Mesodermal cell (in vitro differentiated cells): ENCODE measurements around the gene KAT14.
A peak's percentile ranks its signal among the peaks of the same experiment; 100 is the strongest.
"Not testable (repeated sequence)": the region's sequence is repeated elsewhere in the genome, so short reads cannot be mapped to it uniquely, and the experiment has no call there.

Source experiments
- H3K27ac ChIP-seq: 2 replicates; pipeline ENCODE4 v1.7.0; 2013; ENCODE audit warnings: mild to moderate bottlenecking, low read depth, low read length, moderate library complexity; ENCODE audit not compliant: severe bottlenecking
- H3K36me3 ChIP-seq: 2 replicates; pipeline ENCODE4 v1.7.1; 2013; ENCODE audit warnings: mild to moderate bottlenecking, low read length, moderate library complexity; ENCODE audit not compliant: control insufficient read depth, insufficient read depth
- H3K4me1 ChIP-seq: one replicate; pipeline ENCODE4 v1.7.1; 2013; ENCODE audit warnings: mild to moderate bottlenecking, low read length; ENCODE audit not compliant: insufficient read depth, control insufficient read depth, poor library complexity, severe bottlenecking
- H3K4me3 ChIP-seq: 2 replicates; pipeline ENCODE4 v1.7.0; 2013; ENCODE audit warnings: low read length, control low read depth, mild to moderate bottlenecking; ENCODE audit not compliant: insufficient read depth, poor library complexity, severe bottlenecking; ENCODE audit errors: extremely low read depth
- H3K9me3 ChIP-seq: 2 replicates; pipeline ENCODE4 v1.7.1; 2013; ENCODE audit warnings: mild to moderate bottlenecking, low read length, moderate library complexity; ENCODE audit not compliant: control insufficient read depth
- WGBS, 2 experiments: methylation state at CpG; one replicate each; pipeline ENCODE4 v1.1.5; 2013; ENCODE audit warnings: missing lambda C conversion rate in 2 of 2; ENCODE audit not compliant: insufficient coverage in 2 of 2; 5-methylcytosine and 5-hydroxymethylcytosine counted together

Gene KAT14

GRCh38 chr20:18218280-18218679 lies 80.6 kb downstream of the KAT14 start:
- H3K9me3 ChIP-seq: no peaks in the 10 kb centered on the region
- WGBS, 2 experiments: 82 to 94% methylated on average over 4 to 5 of the region's 6 CpGs
- no peaks in the 10 kb centered on the region for H3K4me1 ChIP-seq

GRCh38 chr20:18223409-18223808 lies 85.7 kb downstream of the KAT14 start:
- Histone ChIP-seq H3K27ac (peak overlapping the region; percentile 53), H3K4me3 (no peak overlapping the region), H3K36me3 (no peaks in the 10 kb centered on the region), H3K4me1 (peaks cover 22% of the 10 kb centered on the region), H3K9me3 (no peaks in the 10 kb centered on the region)
- WGBS, 2 experiments: 86 to 90% methylated on average over 3 to 4 of the region's 5 CpGs

More at GRCh38 chr20:18218280-18218679, 80.6 kb downstream of the KAT14 start:
- Histone ChIP-seq H3K4me3 (no peak overlapping the region), H3K27ac (no peak overlapping the region), H3K36me3 (no peaks in the 10 kb centered on the region)

GRCh38 chr20:18224968-18225568 lies 87.4 kb downstream of the KAT14 start:
- no peak overlapping the region for H3K4me3 ChIP-seq
- peak overlapping the region; percentile 91 for H3K27ac ChIP-seq
- H3K36me3 ChIP-seq: no peaks in the 10 kb centered on the region
- 24 to 31% methylated on average over 7 to 8 of the region's 9 CpGs for WGBS, 2 experiments
- peaks cover 22% of the 10 kb centered on the region for H3K4me1 ChIP-seq
- H3K9me3 ChIP-seq: no peaks in the 10 kb centered on the region

- Histone ChIP-seq H3K9me3 (no peaks in the 10 kb centered on the region), H3K27ac (peak overlapping the region; percentile 91), H3K4me3 (no peak overlapping the region), H3K36me3 (no peaks in the 10 kb centered on the region), H3K4me1 (peaks cover 22% of the 10 kb centered on the region)
- WGBS, 2 experiments: 73 to 78% methylated on average over 2 of the region's 4 CpGs
Measured at GRCh38 chr20:18225632-18226031, 88.0 kb downstream of the KAT14 start.

- peaks cover 22% of the 10 kb centered on the region for H3K4me1 ChIP-seq
- H3K27ac ChIP-seq, H3K36me3 ChIP-seq, H3K4me3 ChIP-seq, H3K9me3 ChIP-seq: not testable (repeated sequence)
- 87 to 94% methylated on average over 26 of the region's 28 CpGs for WGBS, 2 experiments
Measured at GRCh38 chr20:18226741-18227140, 89.1 kb downstream of the KAT14 start.

GRCh38 chr20:18233408-18233943 lies 95.8 kb downstream of the KAT14 start:
- Histone ChIP-seq H3K9me3 (no peaks in the 10 kb centered on the region), H3K36me3 (no peaks in the 10 kb centered on the region), H3K27ac (no peak overlapping the region), H3K4me1 (no peaks in the 10 kb centered on the region), H3K4me3 (no peak overlapping the region)
- WGBS, 2 experiments: 86 to 100% methylated on average over 1 of the region's 3 CpGs
